Endothelial cell of umbilical vein (primary cell): Measurements from ENCODE around the gene CTNNB1. TPM values are rescaled to one million over a fixed set of nuclear protein-coding genes. Genes with fewer than 3 reads are reported as not detected.

Experiments used
- BruUV-seq: library from RNA; stranded (reverse); fragments of 400-500 nt; replicated peaks from 2 replicates; lab custom pipeline; 2021; lab: Mats Ljungman, UMichigan
- CTCF ChIA-PET: fragments of 300-600, 350-600 bp; sonication (Branson Sonifier 250); formaldehyde crosslinking; loops from one replicate; lab custom pipeline; 2021; ENCODE audit warnings: antibody characterized with exemption, inconsistent platforms; lab: Charles Lee
- POLR2A ChIA-PET: fragments of 300-600, 350-600 bp; sonication (Branson Sonifier 250); formaldehyde crosslinking; loops from one replicate; lab custom pipeline; 2021; ENCODE audit warnings: antibody characterized with exemption, inconsistent platforms; lab: Charles Lee
- DNase-seq: peaks from one replicate; pipeline ENCODE4 v3.0.0-alpha.2; 2011; ENCODE audit warnings: low read depth, low spot score
- FAIRE-seq: peaks from 2 replicates; lab custom pipeline; 2011; peaks lifted over from hg19 to GRCh38; lab: Jason Lieb, UNC
- H2AFZ ChIP-seq: 2 replicates; pipeline ENCODE4 v1.6.0; 2012; ENCODE audit warnings: low read depth, low read length, control low read depth, inconsistent platforms
- H3K27ac ChIP-seq: 2 replicates; pipeline ENCODE4 v1.5.1; 2011; ENCODE audit warnings: low read depth, mild to moderate bottlenecking, control low read depth, low read length, moderate library complexity; ENCODE audit not compliant: insufficient read depth
- H3K27me3 ChIP-seq, 2 experiments: 2 replicates each; pipeline versions ENCODE4 v1.6.0 to v1.6.1; 2011; ENCODE audit warnings: low read length in 2 of 2, mixed read lengths in 1 of 2; ENCODE audit not compliant: control insufficient read depth in 2 of 2, insufficient read depth in 2 of 2
- H3K36me3 ChIP-seq, 2 experiments: 2 replicates in 1 of 2; 3 replicates in 1 of 2; pipeline ENCODE4 v1.5.1; 2011; ENCODE audit warnings: low read length in 2 of 2, mild to moderate bottlenecking in 1 of 2, moderate library complexity in 1 of 2; ENCODE audit not compliant: control insufficient read depth in 2 of 2, insufficient read depth in 2 of 2; ENCODE audit errors: extremely low read depth in 1 of 2
- H3K4me1 ChIP-seq: 3 replicates; pipeline ENCODE4 v1.5.1; 2011; ENCODE audit warnings: mild to moderate bottlenecking, low read length; ENCODE audit not compliant: control insufficient read depth, insufficient read depth; ENCODE audit errors: extremely low read depth
- H3K4me2 ChIP-seq: 2 replicates; pipeline ENCODE4 v1.6.1; 2011; ENCODE audit warnings: low read length, control low read depth, mixed read lengths; ENCODE audit not compliant: insufficient read depth
- H3K4me3 ChIP-seq, 3 experiments: fragments of 200-600 bp in 1 of 3; sonication (generic), shearing (Covaris generic) in 1 of 3; replicated peaks in 1 of 3; 2 replicates each; pipeline ENCODE4 v1.5.1; 2011 to 2016; ENCODE audit warnings: control low read depth in 3 of 3, low read length in 3 of 3, mild to moderate bottlenecking in 2 of 3, inconsistent platforms in 1 of 3, low read depth in 1 of 3, moderate library complexity in 1 of 3; ENCODE audit not compliant: insufficient read depth in 1 of 3
- H3K79me2 ChIP-seq: 2 replicates; pipeline ENCODE4 v1.6.0; 2012; ENCODE audit warnings: low read length, inconsistent platforms; ENCODE audit not compliant: control insufficient read depth, insufficient read depth
- H3K9ac ChIP-seq: replicated peaks from 2 replicates; pipeline ENCODE3; 2011; ENCODE audit warnings: low read length, control low read depth; ENCODE audit not compliant: insufficient read depth; ENCODE audit errors: extremely low read depth
- H3K9me1 ChIP-seq: replicated peaks from 3 replicates; pipeline ENCODE4 v1.6.0; 2011; ENCODE audit warnings: mild to moderate bottlenecking, low read length; ENCODE audit not compliant: control insufficient read depth, insufficient read depth; ENCODE audit errors: extremely low read depth
- H3K9me3 ChIP-seq: replicated peaks from 2 replicates; pipeline ENCODE4 v1.5.1; 2012; ENCODE audit warnings: low read length, inconsistent platforms; ENCODE audit not compliant: control insufficient read depth, insufficient read depth
- H4K20me1 ChIP-seq: replicated peaks from 2 replicates; pipeline ENCODE3; 2011; ENCODE audit warnings: mild to moderate bottlenecking, low read length; ENCODE audit not compliant: control insufficient read depth, insufficient read depth; ENCODE audit errors: extremely low read depth
- EZH2 ChIP-seq: IDR thresholded peaks from 2 replicates; pipeline ENCODE4 v1.6.1; 2012; ENCODE audit warnings: borderline replicate concordance, low read depth, mild to moderate bottlenecking, moderate library complexity, low read length, inconsistent platforms; ENCODE audit not compliant: severe bottlenecking
- FOS ChIP-seq: IDR thresholded peaks from 2 replicates; pipeline ENCODE4 v1.6.1; 2011; ENCODE audit warnings: mild to moderate bottlenecking, low read length, moderate library complexity, borderline replicate concordance; ENCODE audit not compliant: insufficient read depth
- GATA2 ChIP-seq: IDR thresholded peaks from 2 replicates; pipeline ENCODE4 v1.7.0; 2011; ENCODE audit warnings: low read depth, mild to moderate bottlenecking, moderate library complexity, mixed read lengths, low read length; ENCODE audit not compliant: insufficient read length, insufficient read depth
- JUN ChIP-seq: IDR thresholded peaks from 2 replicates; pipeline ENCODE4 v1.6.1; 2011; ENCODE audit warnings: borderline replicate concordance, low read depth; ENCODE audit not compliant: insufficient read length, insufficient read depth
- MYC ChIP-seq: IDR thresholded peaks from one replicate; pipeline ENCODE4 v1.6.1; 2011; ENCODE audit warnings: mild to moderate bottlenecking, low read depth, low read length
- POLR2A ChIP-seq: IDR thresholded peaks from 2 replicates; pipeline ENCODE4 v1.6.1; 2012; ENCODE audit warnings: low read depth, mild to moderate bottlenecking, control low read depth, low read length
- POLR2AphosphoS5 ChIP-seq: IDR thresholded peaks from 2 replicates; pipeline ENCODE4 v1.6.1; 2012; ENCODE audit warnings: low read depth, mild to moderate bottlenecking, control low read depth, low read length, moderate library complexity; ENCODE audit not compliant: insufficient read depth
- dilution Hi-C: fragments of 300-500 bp; cut with MboI; formaldehyde crosslinking; loops from one replicate; pipeline ENCODE4 v1.15.0; 2019; ENCODE audit warnings: low sequenced_read_pairs; ENCODE audit not compliant: extremely low pct_ligation_motif_present
- intact Hi-C: fragments of 100-400 bp; cut with micrococcal nuclease; formaldehyde crosslinking; loops from one replicate; pipeline ENCODE4 v1.10.0; 2022
- polyA plus RNA-seq, 4 experiments: library from polyadenylated mRNA; depleted of rRNA in 3 of 4; stranded (reverse) in 3 of 4; unstranded in 1 of 4; fragments of >200 nt; gene quantifications; 2 replicates each; pipeline versions ENCODE4 v1.2.1 to v1.2.3, GENCODE V29; 2011 to 2012; ENCODE audit warnings: missing spikeins in 1 of 4
- total RNA-seq: library from RNA; stranded (reverse); gene quantifications from 2 replicates; pipeline ENCODE4 v1.2.3, GENCODE V29; 2021
- TF ChIP-seq, protein P1 (sequence below): IDR thresholded peaks from 2 replicates; pipeline ENCODE4 v1.6.1; 2011; ENCODE audit not compliant: insufficient read depth, insufficient read length
- TF ChIP-seq, protein P2 (sequence below), 2 donors: IDR thresholded peaks; 1 replicate in 1 of 2; 2 replicates in 1 of 2; pipeline ENCODE4 v1.5.1; 2011; ENCODE audit warnings: low read length in 2 of 2, mild to moderate bottlenecking in 2 of 2, moderate library complexity in 2 of 2, control low read depth in 1 of 2, inconsistent platforms in 1 of 2, low read depth in 1 of 2; ENCODE audit not compliant: insufficient read depth in 1 of 2; ENCODE audit errors: extremely low read depth in 1 of 2

Gene CTNNB1
- total and polyA plus RNA-seq, 2 donors (not counting 3 experiments of a cell fraction or from before 2014, with no cell fraction given) = 513 to 906 TPM

- no peak overlapping the region for H3K4me2 ChIP-seq
- H3K9me3 ChIP-seq = no peaks in the 10 kb centered on the region
- no peaks in the 10 kb centered on the region for H3K27me3 ChIP-seq
- ChIA-PET POLR2A (interaction anchor here (1.4 kb wide), 1 partner anchor 37 kb away, joined by 3 read pairs; the partner anchor contains the start of gene CTNNB1), CTCF (interaction anchor here (0.8 to 1.1 kb wide), 2 partner anchors 9 to 11 kb away, joined by 3 read pairs; no protein-coding TSS in a partner anchor)
- H3K36me3 ChIP-seq = peaks cover 45 to 52% of the 10 kb centered on the region in 2 experiments
- no peak overlapping the region for H3K27ac ChIP-seq
- H3K4me3 ChIP-seq = no peak overlapping the region
- peaks cover 9% of the 10 kb centered on the region for H3K79me2 ChIP-seq
- no TSS peak for BruUV-seq
- no peak for FAIRE-seq
- no peaks in the 10 kb centered on the region for H3K4me1 ChIP-seq
- peaks cover 11% of the 10 kb centered on the region for H4K20me1 ChIP-seq
- no peak overlapping the region for H3K9ac ChIP-seq
- intact Hi-C loops = loop anchor here (5.0 kb wide), 1 partner anchor 654 kb away; no protein-coding TSS in a partner anchor
- DNase-seq = no peak
- TF ChIP-seq EZH2 (no peak), MYC (no peak), JUN (no peak), POLR2AphosphoS5 (no peak), FOS (no peak), POLR2A (no peak), GATA2 (no peak)
- TF ChIP-seq, protein P1, sequence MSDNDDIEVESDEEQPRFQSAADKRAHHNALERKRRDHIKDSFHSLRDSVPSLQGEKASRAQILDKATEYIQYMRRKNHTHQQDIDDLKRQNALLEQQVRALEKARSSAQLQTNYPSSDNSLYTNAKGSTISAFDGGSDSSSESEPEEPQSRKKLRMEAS = no peak
- TF ChIP-seq, protein P2, sequence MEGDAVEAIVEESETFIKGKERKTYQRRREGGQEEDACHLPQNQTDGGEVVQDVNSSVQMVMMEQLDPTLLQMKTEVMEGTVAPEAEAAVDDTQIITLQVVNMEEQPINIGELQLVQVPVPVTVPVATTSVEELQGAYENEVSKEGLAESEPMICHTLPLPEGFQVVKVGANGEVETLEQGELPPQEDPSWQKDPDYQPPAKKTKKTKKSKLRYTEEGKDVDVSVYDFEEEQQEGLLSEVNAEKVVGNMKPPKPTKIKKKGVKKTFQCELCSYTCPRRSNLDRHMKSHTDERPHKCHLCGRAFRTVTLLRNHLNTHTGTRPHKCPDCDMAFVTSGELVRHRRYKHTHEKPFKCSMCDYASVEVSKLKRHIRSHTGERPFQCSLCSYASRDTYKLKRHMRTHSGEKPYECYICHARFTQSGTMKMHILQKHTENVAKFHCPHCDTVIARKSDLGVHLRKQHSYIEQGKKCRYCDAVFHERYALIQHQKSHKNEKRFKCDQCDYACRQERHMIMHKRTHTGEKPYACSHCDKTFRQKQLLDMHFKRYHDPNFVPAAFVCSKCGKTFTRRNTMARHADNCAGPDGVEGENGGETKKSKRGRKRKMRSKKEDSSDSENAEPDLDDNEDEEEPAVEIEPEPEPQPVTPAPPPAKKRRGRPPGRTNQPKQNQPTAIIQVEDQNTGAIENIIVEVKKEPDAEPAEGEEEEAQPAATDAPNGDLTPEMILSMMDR (IDR thresholded peaks at IDR 0.05; ENCODE audit: extremely low read depth in 1 of 2, insufficient read depth in 1 of 2, low read depth in 1 of 2, low read length in 2 of 2) = no peak
- no peaks in the 10 kb centered on the region for H3K9me1 ChIP-seq
- dilution Hi-C loops = no loop called here
- no peak overlapping the region for H2AFZ ChIP-seq
Measured at GRCh38 chr3:41236228-41236627, 36.9 kb downstream of the CTNNB1 start.
